GM21717 (cell line): Measurements from ENCODE around the gene YY1.
"Not testable (repeated sequence)": the region's sequence is repeated elsewhere in the genome, so short reads cannot be mapped to it uniquely, and the experiment has no call there.

Source experiments
- ATAC-seq: cut with Tn5 transposase; IDR thresholded peaks from one replicate; pipeline ENCODE4 v1.9.1; 2021; ENCODE audit warnings: mild to moderate bottlenecking, moderate library complexity; ENCODE audit not compliant: unreplicated experiment

YY1 gene

GRCh38 chr14:100294963-100295330 is 56.0 kb downstream of the YY1 start:
- ATAC-seq, result no peak

- ATAC-seq, result no peak
These were observed 56.6 kb downstream of the YY1 start for GRCh38 chr14:100295376-100296105.

- ATAC-seq, result no peak
These were observed 57.2 kb downstream of the YY1 start for GRCh38 chr14:100296106-100296651.

- ATAC-seq, result not testable (repeated sequence)
These were observed 57.8 kb downstream of the YY1 start for GRCh38 chr14:100296729-100297128.

GRCh38 chr14:100297320-100298300 is 58.7 kb downstream of the YY1 start:
- ATAC-seq, result peak; percentile 83

GRCh38 chr14:100298551-100299237 is 59.8 kb downstream of the YY1 start:
- ATAC-seq, result no peak

- ATAC-seq, result no peak
These were observed 60.3 kb downstream of the YY1 start for GRCh38 chr14:100299238-100299560.

GRCh38 chr14:100302616-100303015 is 63.7 kb downstream of the YY1 start:
- ATAC-seq, result no peak

GRCh38 chr14:100303179-100303578 is 64.2 kb downstream of the YY1 start:
- no peak for ATAC-seq

GRCh38 chr14:100303925-100304324 is 65.0 kb downstream of the YY1 start:
- no peak for ATAC-seq

GRCh38 chr14:100304825-100305323 is 65.9 kb downstream of the YY1 start:
- ATAC-seq, result no peak

GRCh38 chr14:100305324-100306100 is 66.6 kb downstream of the YY1 start:
- no peak for ATAC-seq

GRCh38 chr14:100306101-100306997 is 67.4 kb downstream of the YY1 start, which contains the start of gene SLC25A29:
Gene SLC25A29 (minus strand): TSS chr14:100306444. CDS start chr14:100306232, 212 bp downstream.
- peak; percentile 81 for ATAC-seq

GRCh38 chr14:100306998-100307765 is 68.2 kb downstream of the YY1 start:
- ATAC-seq, result peak; percentile 9

- no peak for ATAC-seq
These were observed 69.0 kb downstream of the YY1 start for GRCh38 chr14:100307766-100308426.

- ATAC-seq, result not testable (repeated sequence)
These were observed 69.5 kb downstream of the YY1 start for GRCh38 chr14:100308427-100308792.

GRCh38 chr14:100309028-100309737 is 70.2 kb downstream of the YY1 start:
- ATAC-seq, result no peak
